ENCODE data around the gene CEL.

DNA sequence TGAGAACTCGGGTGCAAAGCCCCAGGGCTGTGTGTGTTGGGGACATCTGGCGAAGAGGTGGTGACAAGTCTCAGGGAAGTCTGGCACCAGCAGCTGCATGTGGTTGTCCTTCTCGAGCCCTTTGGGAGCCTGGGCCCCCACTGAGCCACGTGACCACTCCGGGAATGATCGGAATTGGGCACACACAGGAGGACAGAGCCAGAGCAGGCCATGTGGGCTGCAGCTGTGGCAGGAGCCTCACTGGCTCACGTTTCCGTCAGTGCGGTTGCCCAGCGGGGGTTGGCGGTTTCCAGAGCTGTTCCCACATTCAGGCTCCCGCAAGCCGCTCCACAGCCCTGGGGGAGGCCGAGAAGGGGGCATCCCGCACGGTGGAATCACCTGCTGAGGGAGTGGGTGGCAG, 6.8 kb upstream of the CEL start:
- TF ChIP-seq, protein P1, sequence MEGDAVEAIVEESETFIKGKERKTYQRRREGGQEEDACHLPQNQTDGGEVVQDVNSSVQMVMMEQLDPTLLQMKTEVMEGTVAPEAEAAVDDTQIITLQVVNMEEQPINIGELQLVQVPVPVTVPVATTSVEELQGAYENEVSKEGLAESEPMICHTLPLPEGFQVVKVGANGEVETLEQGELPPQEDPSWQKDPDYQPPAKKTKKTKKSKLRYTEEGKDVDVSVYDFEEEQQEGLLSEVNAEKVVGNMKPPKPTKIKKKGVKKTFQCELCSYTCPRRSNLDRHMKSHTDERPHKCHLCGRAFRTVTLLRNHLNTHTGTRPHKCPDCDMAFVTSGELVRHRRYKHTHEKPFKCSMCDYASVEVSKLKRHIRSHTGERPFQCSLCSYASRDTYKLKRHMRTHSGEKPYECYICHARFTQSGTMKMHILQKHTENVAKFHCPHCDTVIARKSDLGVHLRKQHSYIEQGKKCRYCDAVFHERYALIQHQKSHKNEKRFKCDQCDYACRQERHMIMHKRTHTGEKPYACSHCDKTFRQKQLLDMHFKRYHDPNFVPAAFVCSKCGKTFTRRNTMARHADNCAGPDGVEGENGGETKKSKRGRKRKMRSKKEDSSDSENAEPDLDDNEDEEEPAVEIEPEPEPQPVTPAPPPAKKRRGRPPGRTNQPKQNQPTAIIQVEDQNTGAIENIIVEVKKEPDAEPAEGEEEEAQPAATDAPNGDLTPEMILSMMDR (IDR thresholded peaks at IDR 0.05; ENCODE audit: insufficient read depth, low read length), result no peak
- no peak for TF ChIP-seq SPI1 (IDR thresholded peaks at IDR 0.05; ENCODE audit: borderline replicate concordance, low read depth)
- TF ChIP-seq, protein P2, sequence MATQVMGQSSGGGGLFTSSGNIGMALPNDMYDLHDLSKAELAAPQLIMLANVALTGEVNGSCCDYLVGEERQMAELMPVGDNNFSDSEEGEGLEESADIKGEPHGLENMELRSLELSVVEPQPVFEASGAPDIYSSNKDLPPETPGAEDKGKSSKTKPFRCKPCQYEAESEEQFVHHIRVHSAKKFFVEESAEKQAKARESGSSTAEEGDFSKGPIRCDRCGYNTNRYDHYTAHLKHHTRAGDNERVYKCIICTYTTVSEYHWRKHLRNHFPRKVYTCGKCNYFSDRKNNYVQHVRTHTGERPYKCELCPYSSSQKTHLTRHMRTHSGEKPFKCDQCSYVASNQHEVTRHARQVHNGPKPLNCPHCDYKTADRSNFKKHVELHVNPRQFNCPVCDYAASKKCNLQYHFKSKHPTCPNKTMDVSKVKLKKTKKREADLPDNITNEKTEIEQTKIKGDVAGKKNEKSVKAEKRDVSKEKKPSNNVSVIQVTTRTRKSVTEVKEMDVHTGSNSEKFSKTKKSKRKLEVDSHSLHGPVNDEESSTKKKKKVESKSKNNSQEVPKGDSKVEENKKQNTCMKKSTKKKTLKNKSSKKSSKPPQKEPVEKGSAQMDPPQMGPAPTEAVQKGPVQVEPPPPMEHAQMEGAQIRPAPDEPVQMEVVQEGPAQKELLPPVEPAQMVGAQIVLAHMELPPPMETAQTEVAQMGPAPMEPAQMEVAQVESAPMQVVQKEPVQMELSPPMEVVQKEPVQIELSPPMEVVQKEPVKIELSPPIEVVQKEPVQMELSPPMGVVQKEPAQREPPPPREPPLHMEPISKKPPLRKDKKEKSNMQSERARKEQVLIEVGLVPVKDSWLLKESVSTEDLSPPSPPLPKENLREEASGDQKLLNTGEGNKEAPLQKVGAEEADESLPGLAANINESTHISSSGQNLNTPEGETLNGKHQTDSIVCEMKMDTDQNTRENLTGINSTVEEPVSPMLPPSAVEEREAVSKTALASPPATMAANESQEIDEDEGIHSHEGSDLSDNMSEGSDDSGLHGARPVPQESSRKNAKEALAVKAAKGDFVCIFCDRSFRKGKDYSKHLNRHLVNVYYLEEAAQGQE (IDR thresholded peaks at IDR 0.05; ENCODE audit: insufficient replicate concordance, low read depth), result no peak
- no peak for TF ChIP-seq GABPA (IDR thresholded peaks at IDR 0.05; ENCODE audit: low read depth)
- TF ChIP-seq POLR2AphosphoS5 (IDR thresholded peaks at IDR 0.05; ENCODE audit: low read depth), result no peak

All from HL-60 (cell line).